IPS DF 4.7 (cell line): ENCODE data around the gene CUL5.
"Not testable (repeated sequence)": the region's sequence is repeated elsewhere in the genome, so short reads cannot be mapped to it uniquely, and the experiment has no call there.

Experiments used
- DNase-seq: peaks from one replicate; pipeline ENCODE4 v3.0.0-alpha.2; 2013; ENCODE audit warnings: low spot score; ENCODE audit errors: extremely low read depth

The CUL5 gene

GRCh38 chr11:108111126-108111525, 102.4 kb downstream of the CUL5 start:
- DNase-seq: no peak

GRCh38 chr11:108112057-108112456, 103.4 kb downstream of the CUL5 start:
- DNase-seq: no peak

- DNase-seq: no peak
Measured at GRCh38 chr11:108115500-108116140, 106.9 kb downstream of the CUL5 start.

- DNase-seq: no peak
Measured at GRCh38 chr11:108117746-108118371, 109.2 kb downstream of the CUL5 start.

GRCh38 chr11:108120936-108121273, 112.2 kb downstream of the CUL5 start:
- DNase-seq: not testable (repeated sequence)

- DNase-seq: peak; percentile 68
Measured at GRCh38 chr11:108121274-108122155, 112.8 kb downstream of the CUL5 start, which contains the start of gene ACAT1. ACAT1 (plus strand) TSS chr11:108121567; CDS start chr11:108121607, 40 bp downstream.

GRCh38 chr11:108122166-108122628, 113.5 kb downstream of the CUL5 start:
- no peak for DNase-seq

GRCh38 chr11:108125096-108125495, 116.4 kb downstream of the CUL5 start:
- DNase-seq: no peak

- DNase-seq: no peak
Measured at GRCh38 chr11:108128772-108129171, 120.1 kb downstream of the CUL5 start.

- no peak for DNase-seq
Measured at GRCh38 chr11:108131993-108132392, 123.3 kb downstream of the CUL5 start.

GRCh38 chr11:108132993-108133538, 124.4 kb downstream of the CUL5 start:
- DNase-seq: not testable (repeated sequence)

GRCh38 chr11:108135845-108136544, 127.3 kb downstream of the CUL5 start:
- DNase-seq: no peak

GRCh38 chr11:108137212-108137611, 128.5 kb downstream of the CUL5 start:
- no peak for DNase-seq

GRCh38 chr11:108142304-108142703, 133.6 kb downstream of the CUL5 start:
- no peak for DNase-seq

- DNase-seq: no peak
Measured at GRCh38 chr11:108144615-108145014, 135.9 kb downstream of the CUL5 start.

GRCh38 chr11:108147150-108147549, 138.5 kb downstream of the CUL5 start:
- no peak for DNase-seq

GRCh38 chr11:108148556-108148955, 139.9 kb downstream of the CUL5 start:
- no peak for DNase-seq

GRCh38 chr11:108154591-108154990, 145.9 kb downstream of the CUL5 start:
- no peak for DNase-seq
